Endothelial cell of umbilical vein (primary cell): Measurements from ENCODE around the gene PIK3R1. TPM values are rescaled to one million over a fixed set of nuclear protein-coding genes. Genes with fewer than 3 reads are reported as not detected.

ENCODE experiments used
- BruUV-seq: library from RNA; stranded (reverse); fragments of 400-500 nt; replicated peaks from 2 replicates; lab custom pipeline; 2021; lab: Mats Ljungman, UMichigan
- CTCF ChIA-PET: fragments of 300-600, 350-600 bp; sonication (Branson Sonifier 250); formaldehyde crosslinking; loops from one replicate; lab custom pipeline; 2021; ENCODE audit warnings: antibody characterized with exemption, inconsistent platforms; lab: Charles Lee
- POLR2A ChIA-PET: fragments of 300-600, 350-600 bp; sonication (Branson Sonifier 250); formaldehyde crosslinking; loops from one replicate; lab custom pipeline; 2021; ENCODE audit warnings: antibody characterized with exemption, inconsistent platforms; lab: Charles Lee
- DNase-seq: peaks from one replicate; pipeline ENCODE4 v3.0.0-alpha.2; 2011; ENCODE audit warnings: low read depth, low spot score
- FAIRE-seq: peaks from 2 replicates; lab custom pipeline; 2011; peaks lifted over from hg19 to GRCh38; lab: Jason Lieb, UNC
- H2AFZ ChIP-seq: 2 replicates; pipeline ENCODE4 v1.6.0; 2012; ENCODE audit warnings: low read depth, low read length, control low read depth, inconsistent platforms
- H3K27ac ChIP-seq: 2 replicates; pipeline ENCODE4 v1.5.1; 2011; ENCODE audit warnings: low read depth, mild to moderate bottlenecking, control low read depth, low read length, moderate library complexity; ENCODE audit not compliant: insufficient read depth
- H3K27me3 ChIP-seq, 2 experiments: 2 replicates each; pipeline versions ENCODE4 v1.6.0 to v1.6.1; 2011; ENCODE audit warnings: low read length in 2 of 2, mixed read lengths in 1 of 2; ENCODE audit not compliant: control insufficient read depth in 2 of 2, insufficient read depth in 2 of 2
- H3K36me3 ChIP-seq, 2 experiments: 2 replicates in 1 of 2; 3 replicates in 1 of 2; pipeline ENCODE4 v1.5.1; 2011; ENCODE audit warnings: low read length in 2 of 2, mild to moderate bottlenecking in 1 of 2, moderate library complexity in 1 of 2; ENCODE audit not compliant: control insufficient read depth in 2 of 2, insufficient read depth in 2 of 2; ENCODE audit errors: extremely low read depth in 1 of 2
- H3K4me1 ChIP-seq: 3 replicates; pipeline ENCODE4 v1.5.1; 2011; ENCODE audit warnings: mild to moderate bottlenecking, low read length; ENCODE audit not compliant: control insufficient read depth, insufficient read depth; ENCODE audit errors: extremely low read depth
- H3K4me2 ChIP-seq: 2 replicates; pipeline ENCODE4 v1.6.1; 2011; ENCODE audit warnings: low read length, control low read depth, mixed read lengths; ENCODE audit not compliant: insufficient read depth
- H3K4me3 ChIP-seq, 3 experiments: fragments of 200-600 bp in 1 of 3; sonication (generic), shearing (Covaris generic) in 1 of 3; replicated peaks in 1 of 3; 2 replicates each; pipeline ENCODE4 v1.5.1; 2011 to 2016; ENCODE audit warnings: control low read depth in 3 of 3, low read length in 3 of 3, mild to moderate bottlenecking in 2 of 3, inconsistent platforms in 1 of 3, low read depth in 1 of 3, moderate library complexity in 1 of 3; ENCODE audit not compliant: insufficient read depth in 1 of 3
- H3K79me2 ChIP-seq: 2 replicates; pipeline ENCODE4 v1.6.0; 2012; ENCODE audit warnings: low read length, inconsistent platforms; ENCODE audit not compliant: control insufficient read depth, insufficient read depth
- H3K9ac ChIP-seq: replicated peaks from 2 replicates; pipeline ENCODE3; 2011; ENCODE audit warnings: low read length, control low read depth; ENCODE audit not compliant: insufficient read depth; ENCODE audit errors: extremely low read depth
- H3K9me1 ChIP-seq: replicated peaks from 3 replicates; pipeline ENCODE4 v1.6.0; 2011; ENCODE audit warnings: mild to moderate bottlenecking, low read length; ENCODE audit not compliant: control insufficient read depth, insufficient read depth; ENCODE audit errors: extremely low read depth
- H3K9me3 ChIP-seq: replicated peaks from 2 replicates; pipeline ENCODE4 v1.5.1; 2012; ENCODE audit warnings: low read length, inconsistent platforms; ENCODE audit not compliant: control insufficient read depth, insufficient read depth
- H4K20me1 ChIP-seq: replicated peaks from 2 replicates; pipeline ENCODE3; 2011; ENCODE audit warnings: mild to moderate bottlenecking, low read length; ENCODE audit not compliant: control insufficient read depth, insufficient read depth; ENCODE audit errors: extremely low read depth
- EZH2 ChIP-seq: IDR thresholded peaks from 2 replicates; pipeline ENCODE4 v1.6.1; 2012; ENCODE audit warnings: borderline replicate concordance, low read depth, mild to moderate bottlenecking, moderate library complexity, low read length, inconsistent platforms; ENCODE audit not compliant: severe bottlenecking
- FOS ChIP-seq: IDR thresholded peaks from 2 replicates; pipeline ENCODE4 v1.6.1; 2011; ENCODE audit warnings: mild to moderate bottlenecking, low read length, moderate library complexity, borderline replicate concordance; ENCODE audit not compliant: insufficient read depth
- GATA2 ChIP-seq: IDR thresholded peaks from 2 replicates; pipeline ENCODE4 v1.7.0; 2011; ENCODE audit warnings: low read depth, mild to moderate bottlenecking, moderate library complexity, mixed read lengths, low read length; ENCODE audit not compliant: insufficient read length, insufficient read depth
- JUN ChIP-seq: IDR thresholded peaks from 2 replicates; pipeline ENCODE4 v1.6.1; 2011; ENCODE audit warnings: borderline replicate concordance, low read depth; ENCODE audit not compliant: insufficient read length, insufficient read depth
- POLR2A ChIP-seq: IDR thresholded peaks from 2 replicates; pipeline ENCODE4 v1.6.1; 2012; ENCODE audit warnings: low read depth, mild to moderate bottlenecking, control low read depth, low read length
- POLR2AphosphoS5 ChIP-seq: IDR thresholded peaks from 2 replicates; pipeline ENCODE4 v1.6.1; 2012; ENCODE audit warnings: low read depth, mild to moderate bottlenecking, control low read depth, low read length, moderate library complexity; ENCODE audit not compliant: insufficient read depth
- dilution Hi-C: fragments of 300-500 bp; cut with MboI; formaldehyde crosslinking; loops from one replicate; pipeline ENCODE4 v1.15.0; 2019; ENCODE audit warnings: low sequenced_read_pairs; ENCODE audit not compliant: extremely low pct_ligation_motif_present
- intact Hi-C: fragments of 100-400 bp; cut with micrococcal nuclease; formaldehyde crosslinking; loops from one replicate; pipeline ENCODE4 v1.10.0; 2022
- polyA plus RNA-seq, 4 experiments: library from polyadenylated mRNA; depleted of rRNA in 3 of 4; stranded (reverse) in 3 of 4; unstranded in 1 of 4; fragments of >200 nt; gene quantifications; 2 replicates each; pipeline versions ENCODE4 v1.2.1 to v1.2.3, GENCODE V29; 2011 to 2012; ENCODE audit warnings: missing spikeins in 1 of 4
- total RNA-seq: library from RNA; stranded (reverse); gene quantifications from 2 replicates; pipeline ENCODE4 v1.2.3, GENCODE V29; 2021
- TF ChIP-seq, protein P1 (sequence below), 2 donors: IDR thresholded peaks; 1 replicate in 1 of 2; 2 replicates in 1 of 2; pipeline ENCODE4 v1.5.1; 2011; ENCODE audit warnings: low read length in 2 of 2, mild to moderate bottlenecking in 2 of 2, moderate library complexity in 2 of 2, control low read depth in 1 of 2, inconsistent platforms in 1 of 2, low read depth in 1 of 2; ENCODE audit not compliant: insufficient read depth in 1 of 2; ENCODE audit errors: extremely low read depth in 1 of 2

The PIK3R1 gene
- total and polyA plus RNA-seq, 2 donors (not counting 3 experiments of a cell fraction or from before 2014, with no cell fraction given), result 2.8 to 30.0 TPM

DNA sequence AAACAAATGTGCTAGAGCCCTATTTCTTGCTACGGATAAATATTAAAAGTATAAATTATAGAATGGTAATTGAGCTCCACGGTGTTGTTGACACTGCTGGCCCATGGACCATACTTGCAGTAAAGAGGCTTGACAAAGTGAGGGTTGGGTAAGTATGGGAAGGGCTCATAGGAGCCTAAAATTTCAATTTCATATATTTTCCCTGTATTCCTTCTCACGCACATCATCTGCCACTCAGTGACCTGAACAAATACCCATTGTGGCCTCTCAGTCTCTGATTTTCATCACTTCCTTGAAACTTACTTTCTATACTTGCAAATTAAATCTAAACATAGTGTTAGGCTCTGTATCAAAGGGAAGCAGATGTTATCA lies 116.5 kb downstream of the PIK3R1 start:
- Histone ChIP-seq H3K4me3 (no peak overlapping the region), H3K9me1 (no peaks in the 10 kb centered on the region), H3K4me2 (peak overlapping the region; percentile 85), H3K27ac (peak overlapping the region; percentile 56), H3K27me3 (no peaks in the 10 kb centered on the region), H3K9me3 (no peaks in the 10 kb centered on the region), H4K20me1 (no peaks in the 10 kb centered on the region), H3K9ac (no peak overlapping the region), H3K36me3 (no peaks in the 10 kb centered on the region), H3K79me2 (no peaks in the 10 kb centered on the region), H3K4me1 (peaks cover 41% of the 10 kb centered on the region), H2AFZ (no peak overlapping the region)
- CTCF ChIA-PET, result interaction anchor here (1.0 to 4.7 kb wide), 4 partner anchors 11 to 116 kb away, joined by 3 to 30 read pairs (median 4); partner anchors contain the start of gene PIK3R1
- BruUV-seq, result TSS peak; percentile 59
- FAIRE-seq, result no peak
- intact Hi-C loops (loop anchor here (1.0 to 2.0 kb wide), 2 partner anchors 43 to 102 kb away; no protein-coding TSS in a partner anchor), dilution Hi-C loops (no loop called here)
- DNase-seq, result no peak
- POLR2A ChIA-PET, result no interaction called here
- no peak for TF ChIP-seq POLR2AphosphoS5
- TF ChIP-seq, protein P1, sequence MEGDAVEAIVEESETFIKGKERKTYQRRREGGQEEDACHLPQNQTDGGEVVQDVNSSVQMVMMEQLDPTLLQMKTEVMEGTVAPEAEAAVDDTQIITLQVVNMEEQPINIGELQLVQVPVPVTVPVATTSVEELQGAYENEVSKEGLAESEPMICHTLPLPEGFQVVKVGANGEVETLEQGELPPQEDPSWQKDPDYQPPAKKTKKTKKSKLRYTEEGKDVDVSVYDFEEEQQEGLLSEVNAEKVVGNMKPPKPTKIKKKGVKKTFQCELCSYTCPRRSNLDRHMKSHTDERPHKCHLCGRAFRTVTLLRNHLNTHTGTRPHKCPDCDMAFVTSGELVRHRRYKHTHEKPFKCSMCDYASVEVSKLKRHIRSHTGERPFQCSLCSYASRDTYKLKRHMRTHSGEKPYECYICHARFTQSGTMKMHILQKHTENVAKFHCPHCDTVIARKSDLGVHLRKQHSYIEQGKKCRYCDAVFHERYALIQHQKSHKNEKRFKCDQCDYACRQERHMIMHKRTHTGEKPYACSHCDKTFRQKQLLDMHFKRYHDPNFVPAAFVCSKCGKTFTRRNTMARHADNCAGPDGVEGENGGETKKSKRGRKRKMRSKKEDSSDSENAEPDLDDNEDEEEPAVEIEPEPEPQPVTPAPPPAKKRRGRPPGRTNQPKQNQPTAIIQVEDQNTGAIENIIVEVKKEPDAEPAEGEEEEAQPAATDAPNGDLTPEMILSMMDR (IDR thresholded peaks at IDR 0.05; ENCODE audit: extremely low read depth in 1 of 2, insufficient read depth in 1 of 2, low read depth in 1 of 2, low read length in 2 of 2), result no peak
- no peak for TF ChIP-seq FOS
- no peak for TF ChIP-seq GATA2
- no peak for TF ChIP-seq POLR2A
- no peak for TF ChIP-seq JUN
- no peak for TF ChIP-seq EZH2
